Activated T-helper 1 cell treated with anti-CD3 and anti-CD28 coated beads, Interleukin-12 subunit alpha, Interleukin-12 subunit beta, Interleukin-2, Interleukin-4 antibody, amounts not matched to agents 30 ng/mL and 10 ng/mL and 1 ng/mL, durations not matched to agents 14 hours and 24 hours and 36 hours (primary cell): Measurements from ENCODE around the gene TTLL5. TPM values are rescaled to one million over a fixed set of nuclear protein-coding genes. Genes with fewer than 3 reads are reported as not detected.

Experiments used
- DNase-seq: peaks from one replicate; pipeline ENCODE4 v3.0.0; 2021; ENCODE audit warnings: low spot score
- H3K27ac Mint-ChIP-seq: one replicate; pipeline ENCODE4 v1.8.0; 2021; ENCODE audit warnings: mild to moderate bottlenecking, mixed read lengths
- H3K27me3 Mint-ChIP-seq: one replicate; pipeline ENCODE4 v1.8.0; 2022; ENCODE audit warnings: mild to moderate bottlenecking, moderate library complexity, mixed read lengths; ENCODE audit not compliant: insufficient read depth
- H3K36me3 Mint-ChIP-seq: one replicate; pipeline ENCODE4 v1.8.0; 2021; ENCODE audit warnings: low read depth, mixed read lengths
- H3K4me1 Mint-ChIP-seq: one replicate; pipeline ENCODE4 v1.8.0; 2021; ENCODE audit warnings: low read depth, mixed read lengths
- H3K4me3 Mint-ChIP-seq: one replicate; pipeline ENCODE4 v1.8.0; 2021; ENCODE audit warnings: mild to moderate bottlenecking, moderate library complexity, mixed read lengths
- H3K9me3 Mint-ChIP-seq: one replicate; pipeline ENCODE4 v1.8.0; 2021; ENCODE audit warnings: mixed read lengths
- intact Hi-C: fragments of 100-400 bp; cut with micrococcal nuclease; formaldehyde crosslinking; loops from one replicate; pipeline ENCODE4 v1.15.1; 2024
- total RNA-seq: library from RNA; stranded (reverse); gene quantifications from 2 replicates; pipeline ENCODE4 v1.2.3, GENCODE V29; 2022

Gene TTLL5
- total RNA-seq, 1 donor from 2014 or later, result 36.2 TPM

DNA sequence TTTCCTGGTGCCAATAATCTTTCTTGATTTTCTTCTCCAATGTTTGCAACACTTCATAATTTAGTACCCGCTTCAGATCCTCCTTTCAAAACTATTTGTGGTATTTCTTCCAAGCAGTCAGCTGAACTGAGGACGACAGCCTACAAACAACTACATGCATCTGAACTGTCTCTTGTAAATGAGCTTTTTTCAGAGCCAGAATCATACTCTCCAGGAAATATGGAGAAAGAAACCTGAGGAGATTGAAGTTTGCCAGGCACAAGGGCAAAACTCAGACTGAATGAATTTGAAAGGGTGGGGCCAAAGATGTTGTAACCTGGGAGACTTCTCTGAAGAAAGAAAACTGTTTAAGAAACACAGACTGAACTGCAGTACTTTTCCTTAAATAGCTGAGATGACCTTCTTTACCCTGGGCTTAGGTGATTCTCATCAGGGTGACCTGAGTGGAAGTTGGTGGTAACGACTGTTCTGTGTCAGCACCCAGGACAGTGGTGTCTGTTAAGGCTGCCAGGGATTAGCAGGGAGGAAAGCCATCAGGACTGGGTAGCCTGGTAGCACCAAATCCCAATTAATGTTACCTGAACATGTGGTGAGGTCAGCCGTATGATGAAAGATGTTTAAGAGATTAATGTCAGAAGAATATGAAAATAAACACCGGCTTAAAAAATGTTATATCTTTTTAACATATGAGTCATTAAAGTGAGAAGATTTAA is 225.7 kb downstream of the TTLL5 start:
- H3K36me3 Mint-ChIP-seq, result peaks cover 9% of the 10 kb centered on the region
- peaks cover 5% of the 10 kb centered on the region for H3K4me1 Mint-ChIP-seq
- no peaks in the 10 kb centered on the region for H3K27me3 Mint-ChIP-seq
- intact Hi-C loops, result no loop called here
- no peaks in the 10 kb centered on the region for H3K9me3 Mint-ChIP-seq
- H3K27ac Mint-ChIP-seq, result no peak overlapping the region
- no peak for DNase-seq
- H3K4me3 Mint-ChIP-seq, result no peak overlapping the region

DNA sequence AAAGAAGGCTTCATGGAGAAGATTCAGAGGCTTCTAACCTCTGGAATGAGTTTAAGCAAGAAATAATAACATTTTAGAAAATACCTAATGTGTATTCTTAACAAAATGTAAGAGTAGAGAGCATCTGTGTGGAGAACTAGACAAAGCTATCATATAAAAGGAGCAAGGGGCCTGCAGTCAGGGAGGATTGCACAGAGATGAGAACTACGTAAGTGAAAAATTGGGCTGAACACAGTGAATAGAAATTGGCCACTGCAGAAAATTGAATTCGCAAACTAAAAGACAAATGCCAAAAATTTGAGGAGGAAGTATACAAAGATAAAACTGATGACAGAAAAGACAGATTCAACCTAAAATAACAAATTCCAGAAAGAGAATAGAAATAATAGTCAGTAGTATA is 227.9 kb downstream of the TTLL5 start:
- Mint-ChIP-seq H3K9me3 (no peaks in the 10 kb centered on the region), H3K27me3 (no peaks in the 10 kb centered on the region), H3K36me3 (peaks cover 3% of the 10 kb centered on the region), H3K4me1 (no peaks in the 10 kb centered on the region), H3K27ac (no peak overlapping the region), H3K4me3 (no peak overlapping the region)
- intact Hi-C loops, result no loop called here
- no peak for DNase-seq

DNA sequence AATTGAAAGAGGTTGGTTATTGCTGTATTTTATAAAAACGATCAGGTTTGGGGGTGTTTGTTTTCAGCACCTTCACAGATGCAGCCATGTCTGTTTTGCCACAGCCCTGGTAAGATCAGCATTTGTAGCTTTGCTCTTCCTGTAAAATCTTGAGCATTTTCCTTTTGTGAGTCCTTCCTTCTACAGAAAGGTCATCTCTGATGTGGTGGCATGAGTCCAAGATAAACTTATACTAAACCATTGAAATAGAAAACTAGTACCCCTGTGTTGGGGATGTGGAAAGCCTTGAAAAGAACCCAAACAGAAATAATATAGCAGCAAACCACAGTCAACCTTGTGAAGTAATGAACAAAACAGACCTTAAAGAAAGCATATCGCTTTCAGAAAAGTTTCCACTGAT is 235.3 kb downstream of the TTLL5 start:
- Mint-ChIP-seq H3K9me3 (no peaks in the 10 kb centered on the region), H3K4me3 (no peak overlapping the region), H3K27ac (no peak overlapping the region), H3K36me3 (no peaks in the 10 kb centered on the region), H3K4me1 (no peaks in the 10 kb centered on the region), H3K27me3 (no peaks in the 10 kb centered on the region)
- no peak for DNase-seq
- intact Hi-C loops, result no loop called here

DNA sequence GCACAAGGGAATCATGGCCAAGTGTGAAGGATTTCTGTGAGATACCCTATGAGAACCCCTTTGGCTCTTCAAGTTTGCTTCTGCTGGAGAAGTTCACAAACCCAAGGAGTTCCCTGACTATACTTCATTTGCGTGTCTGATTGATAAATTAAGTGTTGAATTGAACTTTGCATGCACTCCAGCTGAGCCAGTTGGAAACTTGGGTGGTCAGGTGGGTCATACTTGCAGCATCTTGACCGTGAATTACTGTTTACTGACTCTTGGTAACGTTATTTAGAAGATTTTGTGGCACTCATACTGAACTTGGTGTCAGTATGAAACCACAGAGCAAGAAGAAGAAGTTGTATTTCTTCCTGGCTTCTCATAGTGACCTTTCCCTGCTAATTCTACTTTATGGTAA is 243.3 kb downstream of the TTLL5 start:
- intact Hi-C loops, result no loop called here
- H3K9me3 Mint-ChIP-seq, result no peaks in the 10 kb centered on the region
- no peak overlapping the region for H3K4me3 Mint-ChIP-seq
- H3K27me3 Mint-ChIP-seq, result no peaks in the 10 kb centered on the region
- H3K4me1 Mint-ChIP-seq, result no peaks in the 10 kb centered on the region
- no peaks in the 10 kb centered on the region for H3K36me3 Mint-ChIP-seq
- H3K27ac Mint-ChIP-seq, result no peak overlapping the region
- no peak for DNase-seq

DNA sequence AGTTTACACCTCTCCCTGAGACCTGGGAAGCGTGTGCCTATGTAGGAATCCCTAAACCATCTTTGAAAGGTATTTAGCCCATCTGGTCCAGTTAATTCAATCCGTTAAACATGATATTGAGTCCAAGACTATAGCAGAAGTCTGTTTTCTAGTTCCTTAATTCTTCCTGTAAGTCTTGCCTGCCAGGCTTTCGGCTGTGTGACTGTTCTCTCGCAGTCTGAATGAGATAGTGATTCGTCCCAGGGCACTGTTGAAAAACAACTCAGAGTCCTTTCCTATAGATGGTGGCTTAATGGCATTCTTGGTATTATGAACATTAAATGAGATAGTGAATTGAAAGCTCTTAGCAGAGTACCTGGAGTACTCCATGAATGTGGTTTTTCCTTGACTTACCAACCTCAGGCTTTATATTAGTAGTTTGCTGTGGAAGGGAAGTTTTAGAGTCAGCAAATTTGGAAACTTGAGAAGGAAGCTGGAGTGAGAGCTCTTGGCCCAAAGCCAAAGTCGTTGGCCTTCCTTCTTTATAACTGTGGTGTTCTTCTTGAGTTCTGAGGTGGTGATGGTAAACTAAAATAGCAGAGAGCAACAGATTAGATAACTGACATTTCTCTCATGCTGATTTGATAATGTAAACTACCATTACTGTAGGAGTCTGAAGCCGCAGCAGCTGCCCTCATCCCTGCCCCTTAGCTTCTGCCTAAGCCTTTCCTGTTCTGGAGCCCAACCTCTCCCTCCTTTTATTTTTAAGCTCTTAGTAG is 244.3 kb downstream of the TTLL5 start:
- H3K4me3 Mint-ChIP-seq, result no peak overlapping the region
- H3K4me1 Mint-ChIP-seq, result no peaks in the 10 kb centered on the region
- H3K27ac Mint-ChIP-seq, result no peak overlapping the region
- H3K9me3 Mint-ChIP-seq, result no peaks in the 10 kb centered on the region
- H3K27me3 Mint-ChIP-seq, result no peaks in the 10 kb centered on the region
- H3K36me3 Mint-ChIP-seq, result no peaks in the 10 kb centered on the region
- intact Hi-C loops, result no loop called here
- no peak for DNase-seq

DNA sequence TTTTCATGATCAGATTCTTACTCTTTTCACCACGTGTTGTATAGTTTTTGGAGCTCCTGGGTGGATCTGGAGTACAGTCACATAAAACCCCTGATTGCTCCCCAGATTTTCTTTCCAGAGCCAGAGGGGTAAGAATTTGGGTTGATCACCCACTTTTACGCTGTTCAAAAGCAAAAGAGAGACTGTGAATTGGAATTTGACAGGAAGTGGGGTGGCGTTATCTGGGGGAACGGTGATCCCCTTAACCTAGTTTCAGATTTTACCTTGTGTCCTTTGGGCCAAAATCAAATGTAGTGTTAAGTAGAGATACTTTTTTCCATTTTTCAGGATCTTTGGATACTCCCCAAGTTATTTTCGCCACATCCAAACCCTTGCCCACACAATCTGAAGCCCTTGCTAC is 245.2 kb downstream of the TTLL5 start:
- H3K36me3 Mint-ChIP-seq, result no peaks in the 10 kb centered on the region
- no peak overlapping the region for H3K27ac Mint-ChIP-seq
- no peak overlapping the region for H3K4me3 Mint-ChIP-seq
- H3K9me3 Mint-ChIP-seq, result no peaks in the 10 kb centered on the region
- intact Hi-C loops, result loop anchor here (1.0 kb wide), 3 partner anchors 76 to 481 kb away; no protein-coding TSS in a partner anchor
- no peaks in the 10 kb centered on the region for H3K27me3 Mint-ChIP-seq
- no peak for DNase-seq
- no peaks in the 10 kb centered on the region for H3K4me1 Mint-ChIP-seq

DNA sequence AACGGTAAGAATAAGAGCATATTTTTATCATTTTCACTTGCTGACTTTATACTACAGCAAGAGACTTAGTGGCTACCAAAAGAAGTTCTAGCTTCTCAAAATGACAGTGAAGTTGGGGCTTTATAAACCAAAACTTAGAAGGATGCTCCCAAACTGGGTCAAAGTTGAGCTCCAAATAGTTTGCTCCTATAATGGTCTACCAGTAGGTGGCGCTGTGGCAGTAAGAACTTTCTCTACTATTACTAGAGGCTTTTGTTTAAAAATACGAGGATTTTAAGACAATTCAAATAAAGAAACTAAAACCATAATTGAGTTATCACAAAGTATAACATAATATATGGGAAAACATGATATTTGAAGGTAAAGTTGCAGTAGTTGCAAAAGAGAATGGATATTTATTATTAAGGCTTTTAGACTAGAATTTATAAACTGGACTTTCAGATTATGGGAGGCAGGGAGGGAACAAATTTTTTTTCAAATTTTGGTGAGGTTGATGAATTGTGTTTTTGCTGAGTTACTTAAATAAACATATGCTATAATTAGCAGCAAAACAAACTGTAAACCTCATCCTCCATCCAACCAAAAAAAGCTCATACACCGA is 245.7 kb downstream of the TTLL5 start:
- Mint-ChIP-seq H3K4me3 (no peak overlapping the region), H3K27me3 (no peaks in the 10 kb centered on the region), H3K9me3 (no peaks in the 10 kb centered on the region), H3K36me3 (no peaks in the 10 kb centered on the region), H3K27ac (no peak overlapping the region), H3K4me1 (no peaks in the 10 kb centered on the region)
- intact Hi-C loops, result loop anchor here (1.0 kb wide), 3 partner anchors 76 to 481 kb away; no protein-coding TSS in a partner anchor
- DNase-seq, result peak; percentile 40

DNA sequence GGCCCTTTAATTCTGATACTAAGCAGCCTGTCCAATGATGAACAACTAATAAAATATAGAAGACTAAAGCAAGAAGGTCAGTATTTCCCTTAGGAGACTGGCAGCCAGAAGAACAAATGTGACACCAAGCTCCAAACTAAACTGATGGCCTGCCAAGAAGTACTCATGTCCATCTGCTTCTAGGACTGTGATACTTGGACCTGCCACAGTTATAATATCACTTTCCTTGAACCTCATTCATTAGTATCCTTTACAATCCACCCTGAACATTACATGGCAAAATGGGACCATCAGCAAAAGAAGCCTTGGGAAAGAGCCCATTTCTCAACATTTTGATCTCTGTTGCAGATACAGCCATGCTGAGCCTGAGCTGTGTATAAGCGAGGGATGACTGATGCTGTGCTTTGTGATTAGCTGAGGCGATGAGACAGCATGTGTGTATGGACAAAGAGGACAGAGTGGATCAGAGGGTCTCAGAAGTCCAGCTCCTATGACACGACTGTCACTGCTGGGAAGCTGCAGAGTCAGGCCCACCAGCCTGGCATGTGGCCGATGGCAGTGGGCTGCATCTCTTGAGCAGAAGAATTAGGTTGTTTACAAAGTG is 246.8 kb downstream of the TTLL5 start:
- intact Hi-C loops, result no loop called here
- Mint-ChIP-seq H3K4me1 (no peaks in the 10 kb centered on the region), H3K36me3 (no peaks in the 10 kb centered on the region), H3K27me3 (no peaks in the 10 kb centered on the region), H3K4me3 (no peak overlapping the region), H3K27ac (no peak overlapping the region), H3K9me3 (no peaks in the 10 kb centered on the region)
- no peak for DNase-seq

DNA sequence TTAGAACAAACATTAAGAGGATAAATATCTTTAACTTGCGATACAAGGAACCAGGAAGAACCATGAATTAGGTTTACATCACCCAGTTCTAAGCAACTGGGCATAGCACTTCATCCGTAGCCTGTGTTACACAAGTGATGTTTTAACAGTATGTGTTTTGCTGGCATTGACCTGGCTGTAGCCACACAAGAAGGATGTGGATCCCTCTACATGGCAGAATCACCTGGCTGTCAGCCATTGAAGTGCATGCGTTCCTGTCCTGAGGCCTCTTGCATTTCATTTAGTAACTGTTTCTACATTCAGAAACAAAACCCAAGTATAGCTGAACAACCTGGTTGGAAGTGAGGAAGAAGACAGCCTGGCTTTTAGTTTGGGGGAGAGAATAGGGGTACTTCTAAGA is 248.6 kb downstream of the TTLL5 start:
- H3K27me3 Mint-ChIP-seq, result no peaks in the 10 kb centered on the region
- H3K36me3 Mint-ChIP-seq, result no peaks in the 10 kb centered on the region
- no peak overlapping the region for H3K27ac Mint-ChIP-seq
- no peak for DNase-seq
- H3K9me3 Mint-ChIP-seq, result no peaks in the 10 kb centered on the region
- H3K4me3 Mint-ChIP-seq, result no peak overlapping the region
- H3K4me1 Mint-ChIP-seq, result no peaks in the 10 kb centered on the region
- intact Hi-C loops, result no loop called here

DNA sequence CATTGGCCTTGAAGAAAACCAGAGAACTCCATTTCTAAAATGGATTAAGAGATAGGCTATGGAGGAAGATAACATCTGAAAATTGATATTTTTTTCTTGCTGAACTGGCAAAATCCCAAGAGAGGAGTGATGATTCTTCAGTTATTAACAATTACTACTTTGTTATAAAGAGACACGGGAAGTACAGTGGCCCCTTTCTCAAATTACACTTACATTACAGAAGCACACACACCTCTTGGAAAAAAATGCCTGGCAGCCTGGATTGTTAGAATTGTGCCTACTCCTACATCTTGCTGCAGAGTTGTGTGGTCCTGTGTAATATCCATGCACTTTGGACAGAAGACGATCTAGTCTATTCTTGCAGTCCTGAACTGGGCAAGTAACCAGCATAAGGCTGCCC is 249.0 kb downstream of the TTLL5 start:
- Mint-ChIP-seq H3K9me3 (no peaks in the 10 kb centered on the region), H3K27ac (no peak overlapping the region), H3K4me1 (no peaks in the 10 kb centered on the region), H3K36me3 (peaks cover 1% of the 10 kb centered on the region), H3K4me3 (no peak overlapping the region), H3K27me3 (no peaks in the 10 kb centered on the region)
- DNase-seq, result no peak
- intact Hi-C loops, result no loop called here

DNA sequence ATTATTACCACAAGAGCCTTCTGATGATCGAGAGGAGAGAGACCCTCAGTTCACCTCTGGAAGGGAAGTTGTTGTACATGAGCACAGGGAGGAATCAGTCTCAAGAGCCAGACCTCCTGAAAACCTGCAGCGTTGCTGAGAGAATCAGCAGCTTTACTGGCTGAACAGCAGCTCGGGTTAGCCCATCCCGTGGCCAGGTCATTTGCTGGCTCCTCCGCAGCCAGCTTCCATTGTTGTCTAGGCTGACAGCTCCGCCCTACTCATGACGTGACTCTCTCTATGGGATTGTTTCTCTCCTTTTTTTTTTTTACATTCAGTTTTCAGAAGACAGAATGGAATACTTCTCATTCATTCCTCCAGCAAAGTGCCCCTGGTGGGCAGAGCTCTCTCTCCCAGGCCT is 250.8 kb downstream of the TTLL5 start:
- H3K27me3 Mint-ChIP-seq, result no peaks in the 10 kb centered on the region
- no peak overlapping the region for H3K27ac Mint-ChIP-seq

DNA sequence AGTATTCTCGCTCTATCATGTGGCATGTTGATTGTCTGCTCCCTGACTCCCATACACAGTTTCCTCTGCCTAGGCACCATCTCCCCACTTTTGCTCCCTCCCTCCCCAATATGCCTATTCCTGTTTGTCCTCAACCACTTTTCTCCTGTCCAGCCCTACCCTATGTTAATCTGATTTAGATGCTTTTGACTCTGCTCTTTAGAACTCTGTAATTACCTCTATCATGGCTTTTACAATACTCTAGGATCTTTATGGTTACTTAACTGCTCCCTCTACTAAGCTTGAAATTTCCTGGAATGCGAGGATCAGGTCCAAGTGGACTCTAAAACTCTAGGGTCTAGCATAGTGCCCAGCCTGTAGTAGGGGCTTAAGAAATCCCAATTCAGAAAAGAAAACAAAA is 252.1 kb downstream of the TTLL5 start:
- intact Hi-C loops, result no loop called here
- H3K4me1 Mint-ChIP-seq, result no peaks in the 10 kb centered on the region
- H3K4me3 Mint-ChIP-seq, result no peak overlapping the region
- no peak overlapping the region for H3K27ac Mint-ChIP-seq
- H3K36me3 Mint-ChIP-seq, result peaks cover 2% of the 10 kb centered on the region
- H3K9me3 Mint-ChIP-seq, result no peaks in the 10 kb centered on the region
- H3K27me3 Mint-ChIP-seq, result no peaks in the 10 kb centered on the region
- no peak for DNase-seq

More for the DNA sequence above, 250.8 kb downstream of the TTLL5 start:
- no peak for DNase-seq
- H3K36me3 Mint-ChIP-seq, result peaks cover 2% of the 10 kb centered on the region
- no peaks in the 10 kb centered on the region for H3K4me1 Mint-ChIP-seq
- H3K9me3 Mint-ChIP-seq, result no peaks in the 10 kb centered on the region
- intact Hi-C loops, result no loop called here
- no peak overlapping the region for H3K4me3 Mint-ChIP-seq

DNA sequence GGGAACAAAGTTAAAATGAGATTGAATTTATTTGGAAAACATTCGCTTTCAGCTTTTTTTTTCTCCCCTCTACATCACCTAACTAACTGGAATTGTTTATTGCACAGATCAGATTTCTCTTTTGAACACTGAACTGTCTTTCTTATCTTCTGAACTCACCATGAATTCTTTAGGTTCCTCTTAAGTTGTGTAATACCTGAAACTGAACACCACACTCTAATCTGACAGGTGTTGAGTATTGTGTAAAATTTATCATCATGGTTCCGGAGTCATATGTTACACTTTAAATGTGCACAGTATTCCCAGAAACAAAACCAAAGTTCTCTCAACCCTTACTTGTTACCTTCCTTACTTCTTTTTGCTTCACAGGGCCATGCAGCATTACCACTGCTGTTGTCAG is 254.0 kb downstream of the TTLL5 start:
- Mint-ChIP-seq H3K27ac (no peak overlapping the region), H3K36me3 (peaks cover 2% of the 10 kb centered on the region), H3K4me3 (no peak overlapping the region), H3K27me3 (no peaks in the 10 kb centered on the region), H3K9me3 (no peaks in the 10 kb centered on the region), H3K4me1 (no peaks in the 10 kb centered on the region)
- no peak for DNase-seq
- intact Hi-C loops, result no loop called here
